DND-41 (cell line): ENCODE data around the gene PRPF40B.

Source experiments
- CTCF ChIP-seq: IDR thresholded peaks from 2 replicates; pipeline ENCODE4 v1.5.1; 2012; ENCODE audit warnings: borderline replicate concordance, low read length, moderate library complexity, mild to moderate bottlenecking; ENCODE audit not compliant: poor library complexity, severe bottlenecking; ENCODE audit errors: extremely low read depth
- EZH2 ChIP-seq: IDR thresholded peaks from 3 replicates; pipeline ENCODE4 v1.6.1; 2012; ENCODE audit warnings: borderline replicate concordance, low read depth, mild to moderate bottlenecking, moderate library complexity, low read length, inconsistent platforms; ENCODE audit not compliant: severe bottlenecking

- TF ChIP-seq CTCF (no peak), EZH2 (no peak)
These were observed 26.5 kb downstream of the PRPF40B start for GRCh38 chr12:49649892-49650291.
